Measurements from ENCODE around the gene SIN3A.
"Not testable (repeated sequence)": the region's sequence is repeated elsewhere in the genome, so short reads cannot be mapped to it uniquely, and the experiment has no call there.

The SIN3A gene

GRCh38 chr15:75356006-75356405 is 95.5 kb downstream of the SIN3A start:
- no peak for DNase-seq

DNA sequence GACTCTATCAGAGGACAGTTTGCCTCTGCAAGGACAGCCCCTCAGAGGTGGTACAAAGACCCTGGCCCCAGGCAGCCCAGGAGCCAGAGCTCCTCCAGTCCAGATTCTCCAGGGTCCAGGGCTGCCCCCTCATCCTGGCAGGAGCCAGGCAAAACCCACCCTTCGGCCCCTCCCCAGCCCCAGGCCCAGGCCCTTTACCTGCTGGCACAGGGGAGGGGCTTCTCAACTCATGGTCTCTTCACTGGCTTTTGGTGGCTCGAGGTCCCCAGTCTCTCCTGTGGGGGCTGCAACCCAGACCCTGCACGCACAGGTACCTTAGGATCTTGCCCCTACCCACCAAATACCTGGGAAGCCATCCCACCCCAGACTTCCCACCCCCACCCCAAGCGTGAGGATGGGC is 96.1 kb downstream of the SIN3A start:
- DNase-seq: no peak

DNA sequence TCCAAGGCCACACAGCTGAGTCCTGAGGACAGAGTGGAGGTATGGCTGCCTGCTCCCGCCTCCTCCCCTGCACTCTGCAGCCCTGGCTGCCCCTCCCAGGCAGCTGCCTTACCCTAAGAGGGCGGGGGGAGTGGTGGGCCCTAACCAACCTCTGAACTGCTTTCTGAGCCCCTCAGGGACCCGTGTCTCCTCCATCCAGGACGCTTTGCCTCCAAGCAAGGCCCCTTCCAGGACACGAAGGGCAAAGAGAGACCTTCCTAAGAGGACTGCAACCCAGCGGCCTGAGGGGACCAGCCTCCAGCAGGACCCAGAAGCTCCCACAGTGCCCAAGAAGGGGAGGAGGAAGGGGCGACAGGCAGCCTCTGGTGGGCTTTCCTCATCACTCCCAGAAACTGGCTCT is 97.0 kb downstream of the SIN3A start:
- DNase-seq: no peak

- DNase-seq: no peak
Observed at GRCh38 chr15:75353604-75354003, 97.9 kb downstream of the SIN3A start.

GRCh38 chr15:75352186-75353080 is 99.1 kb downstream of the SIN3A start:
- no peak for DNase-seq

DNA sequence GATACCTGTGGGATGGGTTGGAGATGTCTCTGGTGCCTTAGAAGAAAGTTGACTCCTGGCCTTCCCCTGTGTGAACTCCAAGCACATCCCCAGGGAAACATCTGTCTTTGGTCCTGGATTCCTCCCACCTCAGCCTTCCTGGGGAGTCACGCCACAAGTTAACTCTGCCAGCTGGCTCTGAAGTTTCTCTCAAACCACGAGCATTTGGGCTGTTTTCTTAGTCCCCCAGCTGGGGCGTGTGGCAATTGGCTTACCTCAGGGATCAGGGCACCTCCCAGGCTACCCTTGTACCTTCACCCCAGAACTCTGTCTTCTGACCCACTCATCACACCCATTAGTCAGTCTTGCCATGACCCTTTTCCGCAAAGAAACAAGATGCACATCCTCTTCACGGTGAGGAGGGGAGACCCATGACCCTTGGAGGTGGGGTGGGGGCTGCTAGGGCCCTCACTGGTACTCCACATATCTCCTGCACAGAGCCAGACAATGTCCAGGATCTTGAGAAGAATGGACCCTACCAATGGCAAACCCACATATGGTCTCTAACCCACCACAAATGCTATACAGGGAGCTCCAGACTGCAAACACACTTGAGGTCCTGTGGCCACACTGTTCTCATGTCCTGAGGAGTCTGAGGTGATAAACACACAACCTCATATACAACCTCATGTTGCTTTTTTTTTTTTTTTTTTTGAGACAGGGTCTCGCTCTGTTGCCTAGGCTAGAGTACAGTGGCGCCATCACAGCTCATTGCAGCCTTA is 100.7 kb downstream of the SIN3A start:
- DNase-seq: no peak

- DNase-seq: peak; percentile 38
Observed at GRCh38 chr15:75349851-75350588, 101.5 kb downstream of the SIN3A start.

DNA sequence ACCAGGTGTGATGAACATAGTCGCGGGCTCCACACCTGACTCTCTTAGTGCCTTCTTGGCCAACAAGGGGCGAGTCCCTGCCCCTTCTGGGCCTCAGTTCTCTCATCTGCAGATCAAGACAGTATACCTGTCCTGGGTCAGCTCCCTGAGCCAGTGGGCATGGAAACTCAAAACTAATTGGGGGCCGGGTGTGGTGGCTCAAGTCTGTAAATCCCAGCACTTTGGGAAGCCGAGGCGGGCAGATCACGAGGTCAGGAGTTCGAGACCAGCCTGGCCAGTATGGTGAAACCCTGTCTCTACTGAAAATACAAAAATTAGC is 102.2 kb downstream of the SIN3A start:
- DNase-seq: not testable (repeated sequence)

GRCh38 chr15:75348562-75349350 is 102.7 kb downstream of the SIN3A start:
- DNase-seq: no peak

DNA sequence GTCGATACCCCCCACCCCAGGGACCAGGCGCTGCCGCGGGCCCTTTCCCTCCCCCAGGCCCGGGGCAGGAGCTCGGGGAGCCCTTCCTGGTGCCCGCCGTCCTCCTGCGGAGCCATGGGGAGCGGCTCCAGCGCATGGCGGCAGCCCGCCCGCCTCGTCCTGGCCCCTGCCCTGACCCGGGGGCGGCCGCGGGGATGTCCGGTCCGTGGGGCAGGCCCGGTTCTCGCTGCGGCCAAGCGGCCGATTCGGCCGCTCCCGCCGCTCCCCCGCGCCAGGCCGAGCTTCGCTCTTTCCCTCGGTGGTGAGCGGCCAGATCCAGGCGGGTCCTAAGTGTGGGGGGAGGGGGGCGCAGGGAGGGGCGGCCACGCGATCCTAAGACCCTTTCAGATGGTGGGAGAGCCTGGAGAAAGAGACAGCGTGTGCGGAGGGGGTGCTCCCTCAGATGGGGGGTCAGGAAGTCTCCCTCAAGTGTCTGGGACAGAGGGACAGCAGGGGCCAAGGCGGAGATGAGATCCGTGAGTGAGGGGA is 103.4 kb downstream of the SIN3A start:
- no peak for DNase-seq

DNA sequence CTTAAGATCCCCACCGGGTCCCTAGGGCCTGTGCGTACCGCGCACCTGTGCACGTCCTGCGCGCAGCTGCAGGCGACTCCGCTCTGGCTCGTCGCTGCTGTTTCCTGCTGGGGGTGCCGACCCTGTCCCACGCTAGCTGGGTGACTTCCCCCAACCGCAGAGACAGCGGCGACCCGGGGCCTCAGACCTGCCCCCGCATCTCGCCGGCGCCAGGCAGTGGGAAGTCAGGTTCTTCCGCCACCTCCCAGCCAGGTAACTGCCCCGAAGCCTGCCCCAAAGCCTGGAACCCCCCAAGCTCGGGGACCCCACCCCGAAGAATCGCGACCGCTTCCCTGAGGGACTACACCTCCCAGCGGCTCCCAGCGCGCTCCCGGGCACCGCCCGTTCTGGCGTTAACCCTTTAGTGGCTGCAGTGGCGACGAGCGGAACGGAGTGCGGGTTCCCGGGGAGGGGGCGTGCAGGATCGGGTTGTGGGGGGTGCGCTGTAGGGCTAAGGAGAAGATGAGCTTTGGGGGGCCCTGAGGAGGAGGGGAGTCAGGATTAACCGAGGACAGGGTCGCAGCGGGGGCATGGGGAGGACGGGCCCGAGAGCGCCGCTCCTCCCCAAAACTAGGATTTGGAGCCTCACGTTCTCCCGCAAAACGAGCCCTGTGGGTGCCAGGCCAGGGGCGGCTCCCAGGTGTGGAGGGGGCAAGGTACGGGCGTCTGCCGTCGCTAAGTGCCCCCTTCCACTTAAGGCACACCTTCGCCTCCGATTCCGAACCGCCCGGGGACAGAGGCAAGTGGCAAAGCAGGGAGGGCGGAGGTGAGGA is 104.1 kb downstream of the SIN3A start:
- peak; percentile 43 for DNase-seq

DNA sequence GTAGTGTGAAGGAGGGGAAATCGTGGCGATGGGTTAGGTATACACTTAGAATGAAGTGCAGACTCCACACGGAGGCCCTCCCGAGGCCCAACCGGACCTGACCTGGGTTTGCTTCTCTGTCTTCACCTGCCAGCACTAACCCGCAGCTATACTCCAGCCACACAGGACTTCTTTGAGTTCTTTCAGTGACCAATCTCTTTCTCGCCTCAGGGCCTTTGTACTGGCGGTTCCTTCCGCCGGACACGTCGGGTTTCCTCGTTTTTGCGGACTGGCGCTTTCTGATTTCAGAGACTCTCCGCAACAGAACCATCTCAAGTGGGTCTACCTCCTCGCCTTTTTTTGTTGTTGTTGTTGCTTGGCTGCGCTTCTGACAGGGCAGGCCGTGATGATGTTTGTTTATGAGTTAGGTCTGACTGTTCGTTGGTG is 104.7 kb downstream of the SIN3A start, which contains the start of gene NEIL1:
TSS of gene NEIL1 (plus strand) at position 244 of the 426 bp plus-strand sequence. CDS start 1,867 bp downstream, outside the sequence.
- no peak for DNase-seq

DNA sequence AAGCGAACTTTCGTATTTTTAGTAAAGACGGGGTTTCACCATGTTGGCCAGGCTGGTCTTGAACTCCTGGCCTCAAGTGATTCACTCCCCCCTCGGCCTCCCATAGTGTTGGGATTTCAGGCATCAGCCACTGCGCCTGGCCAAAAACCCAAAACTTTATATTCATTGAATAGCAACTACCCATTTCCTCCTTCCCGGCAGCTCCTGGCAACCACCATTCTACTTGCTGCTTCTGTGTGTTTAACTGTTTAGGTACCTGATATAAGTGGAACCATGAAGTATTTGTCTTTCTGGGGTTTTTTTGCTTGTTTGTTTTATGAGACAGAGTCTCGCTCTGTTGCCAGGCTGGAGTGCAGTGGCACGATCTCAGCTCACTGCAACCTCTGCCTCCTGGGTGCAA is 107.5 kb downstream of the SIN3A start:
- not testable (repeated sequence) for DNase-seq

- DNase-seq: no peak
Observed at GRCh38 chr15:75342221-75342620, 109.3 kb downstream of the SIN3A start.

- no peak for DNase-seq
Observed at GRCh38 chr15:75339531-75340240, 111.8 kb downstream of the SIN3A start.

DNA sequence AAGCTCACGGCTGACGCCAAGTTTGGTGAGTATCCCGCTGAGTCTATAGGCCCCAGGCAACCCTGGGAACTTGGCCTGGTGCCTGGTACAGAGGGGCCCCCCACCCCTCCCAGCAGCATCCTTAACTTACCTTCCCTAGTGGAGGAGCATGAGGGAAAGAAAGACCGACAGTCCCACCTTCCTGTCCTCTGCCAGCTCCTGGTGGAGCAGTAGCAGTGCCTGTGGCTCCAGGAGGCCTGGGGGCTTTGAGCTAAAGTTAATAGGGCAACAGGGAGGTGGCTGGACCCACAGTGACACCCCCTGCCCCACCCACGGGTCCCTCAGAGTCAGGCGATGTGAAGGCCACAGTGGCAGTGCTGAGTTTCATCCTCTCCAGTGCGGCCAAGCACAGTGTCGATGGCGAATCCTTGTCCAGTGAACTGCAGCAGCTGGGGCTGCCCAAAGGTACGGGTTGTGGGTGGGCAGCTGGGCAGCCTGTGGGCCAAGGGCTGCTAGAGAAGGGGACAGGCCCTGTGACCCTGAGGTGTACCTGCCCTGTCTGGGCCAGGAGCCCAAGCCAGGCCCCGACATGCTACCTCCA is 112.7 kb downstream of the SIN3A start:
- DNase-seq: no peak

DNA sequence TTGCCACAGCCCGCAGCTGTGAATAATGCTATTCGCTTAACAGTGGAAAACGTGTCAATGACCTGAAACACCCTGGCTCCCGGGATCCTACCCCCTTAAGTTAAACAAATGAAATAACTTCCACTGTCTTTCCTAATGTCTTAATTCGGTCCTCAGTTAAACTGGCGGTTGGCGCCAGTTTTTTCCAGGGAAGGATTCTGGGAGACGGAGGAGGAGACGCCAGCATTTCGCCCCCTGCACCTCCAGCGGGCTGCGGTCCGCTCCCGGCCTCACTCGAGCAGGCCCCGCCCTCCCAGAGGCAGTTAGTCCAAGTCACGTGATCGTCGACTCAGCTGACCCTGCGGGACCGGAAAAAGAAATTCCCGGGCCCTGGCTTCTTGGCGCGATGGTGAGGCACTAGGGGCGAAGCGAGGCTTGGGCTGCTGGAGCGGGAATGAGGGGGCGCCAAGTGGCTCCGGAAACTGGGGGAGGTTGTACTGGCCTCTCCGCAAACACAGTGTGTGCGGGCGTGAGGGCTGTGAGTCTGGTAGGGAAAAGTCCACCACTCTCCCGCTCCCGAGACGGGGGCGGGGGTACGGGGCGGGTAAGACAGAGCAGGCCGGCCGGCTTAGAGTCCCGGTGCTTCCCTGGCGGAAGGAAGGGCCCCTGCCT is 115.7 kb downstream of the SIN3A start, which contains the start of gene COMMD4:
TSS of gene COMMD4 (plus strand) at position 359 of the 651 bp plus-strand sequence. CDS start at position 386, 27 bp downstream.
- DNase-seq: peak; percentile 81

DNA sequence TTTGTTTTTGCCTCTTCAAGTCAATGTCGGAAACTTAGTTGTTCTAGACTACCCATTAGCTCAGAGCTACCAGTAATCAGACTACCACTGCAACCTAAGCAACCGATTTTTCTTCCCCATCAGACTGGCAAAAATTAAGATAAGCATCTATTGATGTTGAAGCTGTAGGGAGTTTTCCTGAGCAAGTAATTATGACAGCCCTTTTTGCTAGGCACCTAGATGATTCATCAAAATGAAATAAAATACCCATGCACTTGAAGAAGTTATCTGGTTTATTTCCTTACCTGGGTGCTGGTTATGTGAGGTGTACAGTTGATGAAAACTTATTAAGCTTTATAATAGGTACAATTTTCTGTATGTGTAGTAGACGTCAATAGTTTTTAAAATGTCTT is 116.2 kb downstream of the SIN3A start:
- DNase-seq: no peak

DNA sequence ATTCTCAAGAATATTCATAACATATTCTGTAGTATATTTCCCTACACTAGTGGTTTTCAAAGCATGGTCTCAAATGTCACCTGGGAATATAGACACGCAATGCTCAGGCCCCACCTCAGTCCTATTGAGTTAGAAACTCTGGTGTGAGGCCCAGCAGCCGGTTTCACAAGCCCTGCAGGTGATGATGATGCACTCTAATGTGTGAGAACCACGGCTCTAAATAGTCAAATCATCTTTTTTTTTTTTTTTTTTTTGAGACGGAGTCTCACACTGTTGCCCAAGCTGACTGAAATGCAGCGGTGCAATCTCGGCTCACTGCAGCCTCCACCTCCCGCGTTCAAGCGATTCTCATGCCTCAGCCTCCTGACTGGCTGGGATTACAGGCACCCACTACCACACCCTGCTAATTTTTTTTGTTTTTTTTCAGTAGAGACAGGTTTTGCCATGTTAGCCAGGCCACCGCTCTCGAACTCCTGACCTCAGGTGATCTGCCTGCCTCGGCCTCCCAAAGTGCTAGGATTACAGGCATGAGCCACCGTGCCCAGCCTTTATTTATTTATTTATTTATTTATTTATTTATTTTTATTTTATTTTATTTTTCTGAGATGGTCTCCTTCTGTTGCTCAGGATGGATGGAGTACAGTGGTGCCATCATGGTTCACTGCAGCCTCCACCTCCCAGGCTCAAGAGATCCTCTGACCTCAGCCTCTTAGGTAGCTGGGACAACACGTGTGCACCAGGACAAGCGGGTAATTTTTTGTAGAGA is 117.7 kb downstream of the SIN3A start:
- DNase-seq: not testable (repeated sequence)
